Left colon (tissue), 2 donors: Measurements from ENCODE around the gene SESTD1. TPM values are rescaled to one million over a fixed set of nuclear protein-coding genes. Genes with fewer than 3 reads are reported as not detected.

Source experiments
- ATAC-seq: fragments of 200-7000 bp; cut with Tn5 transposase; one replicate; pipeline ENCODE4 v1.9.1; 2020; ENCODE audit warnings: mild to moderate bottlenecking, moderate library complexity
- DNase-seq, 2 donors: peaks; one replicate each; pipeline ENCODE4 v3.0.0-alpha.2; 2020
- intact Hi-C, 2 donors: fragments of 100-400 bp; cut with DNase I in 1 of 2; cut with micrococcal nuclease in 1 of 2; formaldehyde crosslinking; loops; one replicate each; pipeline versions ENCODE4 v1.11.2 to v1.14.0; 2022; cut with DNase I, micrococcal nuclease
- long read RNA-seq: library from polyadenylated mRNA; unstranded; transcript quantifications from one replicate; pipeline ENCODE4 v2.0.0, GENCODE V29; 2021
- total RNA-seq, 2 donors: library from RNA; stranded (reverse); fragmentation: NEBNext Ultra II Directional; extraction: Animal tissue kit (Norgen Biotek cat#: 25700); gene quantifications; one replicate each; pipeline ENCODE4 v1.2.1, GENCODE V29; 2021
- donor health status: DM: no; HTN: no; CAD: no.
- donor health status: DM: yes; HTN: yes; CAD: no.

SESTD1 gene
- total RNA-seq, result 10 to 100 TPM; 35.9 to 47.5 TPM
- long read RNA-seq, full-length matches to known transcripts, result 9 of 14 reads
- long read RNA-seq, partial matches to known transcripts, result 1 of 14 reads
- long read RNA-seq, other reads (novel, unspliced or antisense), result 4 of 14 reads

GRCh38 chr2:179264368-179265081 lies at the start of gene SESTD1:
SESTD1 (minus strand) TSS chr2:179264832; CDS start chr2:179191841, 72,991 bp downstream.
- ATAC-seq (peak; percentile 65), DNase-seq (peak; percentile 52 to 78)
- intact Hi-C loops, result no loop called here

GRCh38 chr2:179313057-179313456 lies 48.4 kb upstream of the SESTD1 start:
- ATAC-seq (no peak), DNase-seq (no peak)
- intact Hi-C loops, result no loop called here

- ATAC-seq (no peak), DNase-seq (no peak)
- intact Hi-C loops, result no loop called here
Measured at GRCh38 chr2:179311101-179311500, 46.5 kb upstream of the SESTD1 start.

GRCh38 chr2:179307616-179308371 lies 43.2 kb upstream of the SESTD1 start:
- ATAC-seq (no peak), DNase-seq (no peak)
- intact Hi-C loops, result no loop called here

GRCh38 chr2:179305125-179305524 lies 40.5 kb upstream of the SESTD1 start:
- ATAC-seq (no peak), DNase-seq (no peak)
- intact Hi-C loops, result no loop called here

- no peak for DNase-seq
- ATAC-seq, result no peak
- intact Hi-C loops, result no loop called here
Measured at GRCh38 chr2:179304424-179304823, 39.8 kb upstream of the SESTD1 start.

- DNase-seq (no peak), ATAC-seq (peak; percentile 70)
- intact Hi-C loops, result no loop called here
Measured at GRCh38 chr2:179302764-179303571, 38.3 kb upstream of the SESTD1 start.

GRCh38 chr2:179302149-179302548 lies 37.5 kb upstream of the SESTD1 start:
- DNase-seq, result no peak
- intact Hi-C loops, result no loop called here
- no peak for ATAC-seq

GRCh38 chr2:179298666-179299065 lies 34.0 kb upstream of the SESTD1 start:
- no peak for ATAC-seq
- intact Hi-C loops, result no loop called here
- no peak for DNase-seq

- intact Hi-C loops, result no loop called here
- no peak for ATAC-seq
- no peak for DNase-seq
Measured at GRCh38 chr2:179297927-179298326, 33.3 kb upstream of the SESTD1 start.

- ATAC-seq (no peak), DNase-seq (no peak)
- intact Hi-C loops, result no loop called here
Measured at GRCh38 chr2:179290329-179290728, 25.7 kb upstream of the SESTD1 start.

GRCh38 chr2:179285060-179285459 lies 20.4 kb upstream of the SESTD1 start:
- intact Hi-C loops, result no loop called here
- no peak for DNase-seq
- no peak for ATAC-seq

GRCh38 chr2:179277429-179278196 lies 13.0 kb upstream of the SESTD1 start:
- no peak for ATAC-seq
- no peak for DNase-seq
- intact Hi-C loops, result no loop called here

- intact Hi-C loops, result no loop called here
- DNase-seq (no peak), ATAC-seq (peak; percentile 81)
Measured at GRCh38 chr2:179275253-179276012, 10.8 kb upstream of the SESTD1 start.

GRCh38 chr2:179274749-179275148 lies 10.1 kb upstream of the SESTD1 start:
- DNase-seq (no peak), ATAC-seq (no peak)
- intact Hi-C loops, result no loop called here

- DNase-seq (no peak), ATAC-seq (no peak)
- intact Hi-C loops, result no loop called here
Measured at GRCh38 chr2:179273461-179273962, 8.9 kb upstream of the SESTD1 start.

- DNase-seq (no peak), ATAC-seq (peak; percentile 83)
- intact Hi-C loops, result no loop called here
Measured at GRCh38 chr2:179272406-179273192, 8.0 kb upstream of the SESTD1 start.
